Ishikawa (cell line): Measurements from ENCODE around the gene PPP1R9A.

ENCODE experiments used
- CEBPB ChIP-seq: IDR thresholded peaks from 2 replicates; pipeline ENCODE4 v1.6.1; 2012
- CREB1 ChIP-seq: IDR thresholded peaks from 2 replicates; pipeline ENCODE4 v1.6.1; 2012; ENCODE audit warnings: low read depth
- EGR1 ChIP-seq: IDR thresholded peaks from 2 replicates; pipeline ENCODE4 v1.6.1; 2012
- EP300 ChIP-seq: IDR thresholded peaks from 2 replicates; pipeline ENCODE4 v1.6.1; 2012; ENCODE audit warnings: borderline replicate concordance
- FOXM1 ChIP-seq: IDR thresholded peaks from 2 replicates; pipeline ENCODE4 v1.6.1; 2012; ENCODE audit warnings: low read depth, borderline replicate concordance
- NFIC ChIP-seq: IDR thresholded peaks from 2 replicates; pipeline ENCODE4 v1.6.1; 2012
- RAD21 ChIP-seq: IDR thresholded peaks from 2 replicates; pipeline ENCODE4 v1.6.1; 2012; ENCODE audit warnings: low read depth
- TAF1 ChIP-seq: IDR thresholded peaks from 2 replicates; pipeline ENCODE4 v1.6.1; 2012; ENCODE audit warnings: low read depth, mild to moderate bottlenecking
- TCF12 ChIP-seq: IDR thresholded peaks from 2 replicates; pipeline ENCODE4 v1.6.1; 2012; ENCODE audit warnings: low read depth
- TEAD4 ChIP-seq: IDR thresholded peaks from 2 replicates; pipeline ENCODE4 v1.6.1; 2012
- YY1 ChIP-seq: IDR thresholded peaks from 2 replicates; pipeline ENCODE4 v1.6.1; 2012; ENCODE audit warnings: low read depth
- ZBTB7A ChIP-seq: IDR thresholded peaks from 2 replicates; pipeline ENCODE4 v1.6.1; 2012; ENCODE audit warnings: low read depth
- TF ChIP-seq, protein P1 (sequence below): IDR thresholded peaks from 2 replicates; pipeline ENCODE4 v1.6.1; 2012
- TF ChIP-seq, protein P2 (sequence below): IDR thresholded peaks from 2 replicates; pipeline ENCODE4 v1.6.1; 2012
- TF ChIP-seq, protein P3 (sequence below): IDR thresholded peaks from 2 replicates; pipeline ENCODE4 v1.6.1; 2012; ENCODE audit warnings: low read depth, mild to moderate bottlenecking

PPP1R9A gene

DNA sequence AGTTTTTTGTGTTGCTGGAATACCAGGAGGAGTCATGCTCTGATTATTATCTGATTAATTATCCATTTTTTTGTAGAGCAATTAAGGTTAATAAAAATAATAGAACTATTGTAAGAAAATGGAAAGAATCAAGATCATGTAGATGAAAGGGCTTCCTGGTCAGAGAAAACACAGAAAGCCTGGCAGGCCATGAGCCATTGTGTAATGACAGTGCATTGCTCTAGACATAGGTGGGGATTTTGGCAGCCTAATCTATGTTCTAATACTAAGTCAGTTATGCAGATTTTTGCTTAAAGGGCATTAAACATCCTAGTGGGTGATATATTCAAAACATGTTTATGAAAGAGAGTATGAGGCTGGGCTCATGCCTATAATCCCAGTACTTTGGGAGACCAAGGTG lies 198.2 kb downstream of the PPP1R9A start:
- TF ChIP-seq TCF12 (no peak), TAF1 (no peak), CEBPB (no peak), YY1 (no peak), CREB1 (no peak), FOXM1 (no peak), RAD21 (no peak), NFIC (no peak)
- TF ChIP-seq, protein P1, sequence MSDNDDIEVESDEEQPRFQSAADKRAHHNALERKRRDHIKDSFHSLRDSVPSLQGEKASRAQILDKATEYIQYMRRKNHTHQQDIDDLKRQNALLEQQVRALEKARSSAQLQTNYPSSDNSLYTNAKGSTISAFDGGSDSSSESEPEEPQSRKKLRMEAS: no peak

DNA sequence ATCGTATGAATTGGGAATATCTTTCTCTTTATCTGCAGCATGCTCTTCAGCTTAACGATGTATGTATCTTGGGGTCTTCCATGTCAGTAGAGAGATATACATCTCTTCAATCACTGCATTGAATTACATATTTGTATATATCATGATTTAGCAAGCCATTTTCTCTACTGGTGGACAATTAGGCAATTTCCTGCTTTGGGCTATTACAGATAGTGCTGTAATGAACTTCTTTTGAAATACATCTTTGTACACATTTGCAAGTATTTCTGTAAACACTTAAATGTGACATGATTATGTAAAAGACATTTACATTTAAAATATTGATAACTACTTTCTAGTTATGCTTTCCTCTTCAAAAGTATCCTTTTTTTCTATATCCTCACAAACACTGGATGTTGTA lies 199.0 kb downstream of the PPP1R9A start:
- TF ChIP-seq TEAD4 (no peak), FOXM1 (no peak), CREB1 (no peak), CEBPB (no peak), TAF1 (no peak), YY1 (no peak), EP300 (no peak)
- TF ChIP-seq, protein P2, sequence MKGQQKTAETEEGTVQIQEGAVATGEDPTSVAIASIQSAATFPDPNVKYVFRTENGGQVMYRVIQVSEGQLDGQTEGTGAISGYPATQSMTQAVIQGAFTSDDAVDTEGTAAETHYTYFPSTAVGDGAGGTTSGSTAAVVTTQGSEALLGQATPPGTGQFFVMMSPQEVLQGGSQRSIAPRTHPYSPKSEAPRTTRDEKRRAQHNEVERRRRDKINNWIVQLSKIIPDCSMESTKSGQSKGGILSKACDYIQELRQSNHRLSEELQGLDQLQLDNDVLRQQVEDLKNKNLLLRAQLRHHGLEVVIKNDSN: no peak
- TF ChIP-seq, protein P3, sequence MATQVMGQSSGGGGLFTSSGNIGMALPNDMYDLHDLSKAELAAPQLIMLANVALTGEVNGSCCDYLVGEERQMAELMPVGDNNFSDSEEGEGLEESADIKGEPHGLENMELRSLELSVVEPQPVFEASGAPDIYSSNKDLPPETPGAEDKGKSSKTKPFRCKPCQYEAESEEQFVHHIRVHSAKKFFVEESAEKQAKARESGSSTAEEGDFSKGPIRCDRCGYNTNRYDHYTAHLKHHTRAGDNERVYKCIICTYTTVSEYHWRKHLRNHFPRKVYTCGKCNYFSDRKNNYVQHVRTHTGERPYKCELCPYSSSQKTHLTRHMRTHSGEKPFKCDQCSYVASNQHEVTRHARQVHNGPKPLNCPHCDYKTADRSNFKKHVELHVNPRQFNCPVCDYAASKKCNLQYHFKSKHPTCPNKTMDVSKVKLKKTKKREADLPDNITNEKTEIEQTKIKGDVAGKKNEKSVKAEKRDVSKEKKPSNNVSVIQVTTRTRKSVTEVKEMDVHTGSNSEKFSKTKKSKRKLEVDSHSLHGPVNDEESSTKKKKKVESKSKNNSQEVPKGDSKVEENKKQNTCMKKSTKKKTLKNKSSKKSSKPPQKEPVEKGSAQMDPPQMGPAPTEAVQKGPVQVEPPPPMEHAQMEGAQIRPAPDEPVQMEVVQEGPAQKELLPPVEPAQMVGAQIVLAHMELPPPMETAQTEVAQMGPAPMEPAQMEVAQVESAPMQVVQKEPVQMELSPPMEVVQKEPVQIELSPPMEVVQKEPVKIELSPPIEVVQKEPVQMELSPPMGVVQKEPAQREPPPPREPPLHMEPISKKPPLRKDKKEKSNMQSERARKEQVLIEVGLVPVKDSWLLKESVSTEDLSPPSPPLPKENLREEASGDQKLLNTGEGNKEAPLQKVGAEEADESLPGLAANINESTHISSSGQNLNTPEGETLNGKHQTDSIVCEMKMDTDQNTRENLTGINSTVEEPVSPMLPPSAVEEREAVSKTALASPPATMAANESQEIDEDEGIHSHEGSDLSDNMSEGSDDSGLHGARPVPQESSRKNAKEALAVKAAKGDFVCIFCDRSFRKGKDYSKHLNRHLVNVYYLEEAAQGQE: no peak

DNA sequence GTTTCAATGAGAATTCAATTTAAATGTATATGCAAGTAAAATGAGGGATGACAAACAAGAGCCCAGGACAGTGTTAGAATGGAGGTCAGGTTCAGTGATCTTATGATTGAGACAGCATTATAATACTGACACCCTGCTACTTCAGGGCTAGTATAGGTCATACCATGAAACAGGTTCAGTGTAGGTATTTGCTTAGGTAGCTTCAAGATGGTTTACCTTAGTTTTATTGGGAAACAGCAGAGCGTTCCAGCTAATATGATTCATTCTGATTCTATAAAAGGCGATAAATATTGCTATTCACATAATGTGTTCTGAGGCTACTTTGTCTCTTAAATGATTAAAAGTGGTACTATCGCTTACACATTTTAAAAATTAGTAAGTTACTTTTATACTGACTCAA lies 203.3 kb downstream of the PPP1R9A start:
- TF ChIP-seq ZBTB7A: no peak
- TF ChIP-seq FOXM1: no peak
- TF ChIP-seq EP300: no peak
- TF ChIP-seq, protein P2: no peak

DNA sequence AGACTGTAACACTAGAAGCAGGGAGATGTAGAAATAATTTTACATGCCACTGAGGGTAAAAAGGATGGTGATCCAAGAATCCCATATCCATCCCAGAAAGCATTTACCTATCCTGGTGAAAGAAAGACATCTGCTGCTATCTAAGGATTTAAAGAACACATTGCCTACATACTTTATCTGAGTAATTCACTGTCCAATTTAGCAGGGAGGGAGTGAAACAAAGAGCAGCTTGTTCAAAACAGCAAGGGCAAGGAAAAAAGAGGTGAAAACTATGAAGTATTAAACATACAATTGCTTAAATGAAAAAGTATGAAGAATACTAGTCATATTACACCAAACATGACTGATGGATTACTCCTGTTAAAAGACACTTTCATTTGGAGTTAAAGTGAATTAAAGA lies 206.2 kb downstream of the PPP1R9A start:
- TF ChIP-seq, protein P3: no peak
- TF ChIP-seq EP300: no peak
- no peak for TF ChIP-seq ZBTB7A

DNA sequence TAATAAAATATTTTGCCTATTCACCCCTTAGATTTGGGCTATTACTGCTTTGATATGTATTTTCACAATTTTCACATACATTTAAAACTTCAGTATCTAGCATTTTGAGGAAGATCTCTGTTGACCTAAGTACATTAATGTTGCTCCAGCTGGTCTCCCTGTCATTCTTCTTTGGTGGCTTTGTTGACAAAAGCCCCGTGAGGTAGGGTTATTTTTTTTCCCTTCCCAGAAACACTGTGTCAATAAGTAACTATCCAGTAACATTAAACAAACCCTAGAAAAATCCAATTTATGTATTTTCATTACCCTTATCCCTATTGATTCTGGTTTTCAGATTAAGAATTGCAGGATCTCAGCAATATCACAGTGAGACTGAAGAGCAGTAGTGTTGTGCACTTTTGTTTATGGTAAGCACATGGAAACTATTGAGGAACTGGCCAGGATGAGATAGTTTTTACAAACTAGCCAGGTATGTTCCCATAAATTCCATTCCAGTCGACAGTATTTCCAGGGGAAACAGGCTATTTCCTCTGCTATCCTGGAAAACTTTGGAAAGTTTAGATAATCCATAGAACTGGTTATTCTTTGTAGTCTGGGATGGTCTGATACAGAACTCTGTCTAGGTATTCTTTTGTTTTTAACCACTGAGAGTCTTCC lies 218.8 kb downstream of the PPP1R9A start:
- TF ChIP-seq FOXM1 (no peak), YY1 (no peak), TCF12 (no peak), EGR1 (no peak), CEBPB (no peak), TAF1 (no peak), CREB1 (no peak), RAD21 (no peak), ZBTB7A (no peak), EP300 (no peak), TEAD4 (no peak), NFIC (no peak)
- TF ChIP-seq, protein P2: no peak
- TF ChIP-seq, protein P3: no peak
- TF ChIP-seq, protein P1: no peak
